C4-2B (cell line): Measurements from ENCODE around the gene CKB.

Experiments used
- H3K27ac ChIP-seq: fragments of 450-650 bp; 2 replicates; pipeline ENCODE4 v1.5.1; 2017
- ZFX ChIP-seq: fragments of 450-650 bp; IDR thresholded peaks from 2 replicates; pipeline ENCODE4 v1.6.1; 2017
- TF ChIP-seq, protein P1 (sequence below): fragments of 450-650 bp; conservative IDR thresholded peaks from 2 replicates; pipeline ENCODE4 v1.5.1; 2017; ENCODE audit warnings: mild to moderate bottlenecking

The CKB gene

DNA sequence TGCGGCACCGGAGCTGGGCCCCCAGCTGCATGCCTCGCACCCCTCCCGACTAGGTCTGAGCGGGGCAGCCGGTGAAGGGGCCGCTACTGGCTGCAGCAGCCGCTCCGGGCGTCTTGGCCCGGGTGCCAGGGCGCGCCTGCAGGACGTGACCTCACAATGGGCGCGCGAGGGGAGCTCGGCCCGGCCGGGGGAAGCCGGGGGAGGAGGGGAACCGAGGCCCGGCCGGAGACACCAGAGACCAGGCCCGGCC, 39.5 kb upstream of the CKB start:
- peak; percentile 92 for TF ChIP-seq ZFX
- TF ChIP-seq, protein P1, sequence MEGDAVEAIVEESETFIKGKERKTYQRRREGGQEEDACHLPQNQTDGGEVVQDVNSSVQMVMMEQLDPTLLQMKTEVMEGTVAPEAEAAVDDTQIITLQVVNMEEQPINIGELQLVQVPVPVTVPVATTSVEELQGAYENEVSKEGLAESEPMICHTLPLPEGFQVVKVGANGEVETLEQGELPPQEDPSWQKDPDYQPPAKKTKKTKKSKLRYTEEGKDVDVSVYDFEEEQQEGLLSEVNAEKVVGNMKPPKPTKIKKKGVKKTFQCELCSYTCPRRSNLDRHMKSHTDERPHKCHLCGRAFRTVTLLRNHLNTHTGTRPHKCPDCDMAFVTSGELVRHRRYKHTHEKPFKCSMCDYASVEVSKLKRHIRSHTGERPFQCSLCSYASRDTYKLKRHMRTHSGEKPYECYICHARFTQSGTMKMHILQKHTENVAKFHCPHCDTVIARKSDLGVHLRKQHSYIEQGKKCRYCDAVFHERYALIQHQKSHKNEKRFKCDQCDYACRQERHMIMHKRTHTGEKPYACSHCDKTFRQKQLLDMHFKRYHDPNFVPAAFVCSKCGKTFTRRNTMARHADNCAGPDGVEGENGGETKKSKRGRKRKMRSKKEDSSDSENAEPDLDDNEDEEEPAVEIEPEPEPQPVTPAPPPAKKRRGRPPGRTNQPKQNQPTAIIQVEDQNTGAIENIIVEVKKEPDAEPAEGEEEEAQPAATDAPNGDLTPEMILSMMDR: no peak

DNA sequence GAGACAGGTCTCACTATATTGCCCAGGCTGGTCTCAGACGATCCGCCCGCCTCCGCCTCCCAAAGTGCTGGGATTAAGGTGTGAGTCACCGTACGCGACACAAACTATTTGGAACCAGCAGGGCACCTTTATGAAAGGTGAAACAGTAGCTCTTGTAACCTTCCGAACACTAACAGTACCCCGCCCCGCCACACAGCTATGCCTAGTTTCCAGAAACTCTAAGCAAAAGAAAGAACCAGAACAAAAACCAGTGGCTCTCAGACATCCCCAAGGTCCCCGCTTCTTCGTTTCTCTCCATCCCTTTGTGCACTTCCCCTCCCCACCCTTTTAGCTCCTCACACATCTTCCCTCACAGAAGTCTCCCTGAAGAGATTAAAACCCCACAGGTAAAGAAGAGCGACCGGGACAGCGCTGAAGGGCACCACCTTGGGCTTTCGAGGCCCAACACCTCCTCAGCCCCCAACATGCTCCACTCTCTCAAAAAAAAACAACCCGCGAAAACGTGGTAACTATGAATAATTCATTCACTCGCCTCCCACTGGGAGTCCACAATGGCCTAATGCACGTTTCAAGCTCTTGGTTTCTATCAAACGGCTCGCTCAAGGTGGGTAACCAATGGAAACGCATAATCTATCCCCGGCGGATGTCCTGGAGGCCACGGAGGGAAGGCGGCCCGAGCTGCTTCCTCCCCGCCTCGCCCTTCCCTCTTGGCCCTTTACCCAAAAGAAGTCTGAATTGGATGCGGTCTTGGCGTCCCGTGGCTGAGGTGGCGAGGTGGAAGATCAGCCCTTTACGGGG, 39.0 kb upstream of the CKB start:
- peak overlapping the region; percentile 96 for H3K27ac ChIP-seq
- TF ChIP-seq, protein P1: no peak; the same call in 1 of the 2 replicates
- no peak for TF ChIP-seq ZFX

More for the DNA sequence above, 39.5 kb upstream of the CKB start:
- H3K27ac ChIP-seq: peak overlapping the region; percentile 96

DNA sequence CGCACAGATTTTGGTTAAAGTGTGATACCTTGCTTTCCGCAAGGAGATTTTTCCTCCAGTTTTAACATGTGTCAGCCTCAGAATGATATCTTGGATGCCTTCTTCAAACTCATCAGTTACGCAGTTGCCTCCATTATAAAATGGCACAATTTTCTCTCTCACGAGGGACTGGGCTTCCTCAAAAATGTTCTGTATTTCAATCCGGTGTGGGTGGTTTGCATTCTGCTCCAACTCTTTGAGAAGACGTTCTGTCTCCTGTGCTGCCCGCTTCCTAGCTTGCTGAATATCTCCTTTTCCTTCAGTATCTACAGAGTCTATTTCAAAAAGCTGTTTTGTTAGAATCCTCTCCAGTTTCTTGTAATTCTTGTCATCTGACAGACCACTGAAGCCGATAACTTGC, 38.1 kb upstream of the CKB start:
- no peak overlapping the region for H3K27ac ChIP-seq
- TF ChIP-seq ZFX: no peak
- TF ChIP-seq, protein P1: no peak

DNA sequence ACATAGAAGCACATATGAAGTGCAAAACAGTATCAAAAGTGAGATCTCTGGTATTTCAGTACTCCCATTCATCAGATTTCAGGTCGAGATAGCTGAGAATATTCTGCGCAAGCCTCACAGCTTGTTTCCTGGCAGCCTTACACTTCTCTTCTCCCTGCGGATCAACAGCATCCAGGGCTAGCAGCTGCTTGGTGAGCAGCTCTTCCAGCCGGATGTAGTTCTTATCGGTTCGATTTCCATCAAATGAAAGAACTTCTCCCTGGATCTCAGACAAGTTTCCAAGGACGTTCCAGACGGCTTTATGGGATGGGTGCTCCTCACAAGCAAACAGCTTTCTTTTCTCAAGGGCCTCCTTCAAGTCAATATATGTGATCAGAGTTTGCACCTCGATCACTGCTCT, 37.1 kb upstream of the CKB start:
- TF ChIP-seq, protein P1: no peak
- no peak for TF ChIP-seq ZFX
- no peak overlapping the region for H3K27ac ChIP-seq

DNA sequence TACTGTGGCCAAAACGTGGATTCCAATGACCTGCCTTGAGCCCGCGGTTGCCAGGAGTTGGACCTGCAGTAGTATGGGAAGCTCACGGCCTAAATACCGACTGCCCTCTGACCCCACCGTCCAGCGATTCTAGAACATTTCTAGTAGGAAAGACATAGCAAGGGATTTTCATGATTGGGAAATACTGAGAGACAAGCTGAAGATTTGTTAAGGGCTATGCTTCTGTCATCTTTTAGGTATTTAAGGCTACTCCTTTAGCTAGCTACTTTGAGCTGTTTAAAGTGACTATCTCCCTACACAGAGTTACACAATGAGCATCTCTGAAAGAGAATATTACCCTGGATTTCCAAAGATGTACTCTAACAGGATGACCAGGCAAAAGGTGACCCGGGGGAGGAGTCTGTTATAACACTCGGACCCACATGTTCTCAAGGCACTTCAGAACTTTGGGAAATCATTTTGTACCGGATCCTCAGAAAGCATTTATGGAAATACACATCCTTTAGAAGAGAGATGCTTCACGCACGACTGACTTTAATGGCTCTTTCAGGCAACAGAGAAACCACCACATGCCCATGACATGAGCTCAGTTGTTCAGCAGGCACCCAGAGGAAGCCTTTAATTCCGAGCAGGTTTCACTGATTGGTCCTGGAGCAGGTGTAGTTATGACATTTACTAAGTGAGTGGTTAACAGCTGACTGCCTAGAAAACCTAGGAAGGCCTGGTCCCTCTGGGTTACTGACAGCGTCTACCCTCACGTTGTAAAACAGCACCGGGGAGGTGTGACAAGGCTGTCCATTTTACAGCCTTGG, 35.6 kb upstream of the CKB start:
- no peak overlapping the region for H3K27ac ChIP-seq

DNA sequence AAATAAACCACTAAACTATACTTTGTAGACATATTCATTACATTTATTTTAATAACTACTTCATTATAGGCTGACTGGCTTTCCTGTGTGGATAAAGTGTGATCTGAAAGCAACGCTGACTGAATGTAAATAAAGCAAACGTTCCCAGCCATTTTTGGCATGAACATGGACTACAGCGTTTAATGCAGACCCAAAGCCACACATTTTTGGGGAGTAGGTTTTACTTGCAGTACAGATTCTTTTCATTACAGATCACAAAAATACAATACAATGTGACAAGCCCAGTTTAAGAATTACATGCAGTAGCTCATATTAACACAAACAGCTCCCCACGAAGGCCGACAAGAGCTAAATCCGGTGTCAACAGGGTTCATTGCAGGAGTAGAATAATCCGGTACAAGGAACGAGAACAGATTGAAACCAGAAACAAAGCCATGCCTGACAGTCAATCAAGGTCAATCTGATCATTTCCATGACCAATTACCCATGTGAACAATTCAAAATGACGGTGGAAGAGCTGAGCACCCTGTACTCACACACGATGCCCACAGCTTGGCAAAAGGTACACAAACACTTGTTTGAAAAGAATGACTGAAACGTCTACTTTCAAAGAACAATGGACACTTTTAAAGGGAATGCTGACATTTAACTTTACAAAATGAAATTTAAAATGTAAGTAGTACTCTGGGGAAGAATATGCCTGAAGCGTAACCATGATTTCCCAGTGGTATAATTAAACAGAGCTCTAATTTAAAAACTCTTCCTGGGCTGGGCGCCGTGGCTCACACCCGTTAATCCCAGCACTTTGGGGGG, 34.5 kb upstream of the CKB start:
- TF ChIP-seq, protein P1: no peak
- no peak for TF ChIP-seq ZFX
- H3K27ac ChIP-seq: no peak overlapping the region

More for the DNA sequence above, 35.6 kb upstream of the CKB start:
- no peak for TF ChIP-seq ZFX
- TF ChIP-seq, protein P1: no peak
